GM23338 (cell line): ENCODE results near the gene USP6NL. TPM values are rescaled to one million over a fixed set of nuclear protein-coding genes. Genes with fewer than 3 reads are reported as not detected.

Experiments used
- ATAC-seq: fragments of 200-7000 bp; cut with Tn5 transposase; 3 replicates; pipeline ENCODE4 v1.9.1; 2020
- DNase-seq: peaks from one replicate; pipeline ENCODE4 v3.0.0-alpha.2; 2015; ENCODE audit warnings: low spot score
- H2AFZ ChIP-seq: fragments of 200-600 bp; sonication (generic); 2 replicates; pipeline ENCODE4 v1.8.0; 2016; ENCODE audit warnings: antibody characterized with exemption, mild to moderate bottlenecking, moderate library complexity
- H3F3A ChIP-seq: fragments of 200-600 bp; sonication (generic); replicated peaks from 2 replicates; pipeline ENCODE4 v1.8.0; 2017; ENCODE audit warnings: antibody characterized with exemption, mixed run types, low read depth
- H3K27ac ChIP-seq: fragments of 200-600 bp; sonication (generic); 2 replicates; pipeline ENCODE4 v1.6.1; 2016; ENCODE audit warnings: low read depth
- H3K27me3 ChIP-seq: fragments of 200-600 bp; sonication (generic); 2 replicates; pipeline ENCODE4 v1.8.0; 2016; ENCODE audit warnings: mild to moderate bottlenecking, mixed run types, moderate library complexity; ENCODE audit not compliant: insufficient read depth
- H3K36me3 ChIP-seq: fragments of 200-600 bp; sonication (generic); 2 replicates; pipeline ENCODE4 v1.8.0; 2016; ENCODE audit warnings: mild to moderate bottlenecking; ENCODE audit not compliant: insufficient read depth
- H3K4me1 ChIP-seq: fragments of 200-600 bp; sonication (generic); 2 replicates; pipeline ENCODE4 v1.8.0; 2016; ENCODE audit warnings: mild to moderate bottlenecking, moderate library complexity; ENCODE audit not compliant: insufficient read depth
- H3K4me2 ChIP-seq: fragments of 200-600 bp; sonication (generic); 2 replicates; pipeline ENCODE4 v1.7.1; 2017; ENCODE audit warnings: mixed run types
- H3K4me3 ChIP-seq: fragments of 200-600 bp; sonication (generic); 2 replicates; pipeline ENCODE4 v1.6.1; 2016; ENCODE audit warnings: mixed run types
- H3K79me2 ChIP-seq: fragments of 200-600 bp; sonication (generic); replicated peaks from 2 replicates; pipeline ENCODE4 v1.8.0; 2017; ENCODE audit warnings: mild to moderate bottlenecking; ENCODE audit not compliant: insufficient read depth
- H3K9me2 ChIP-seq: fragments of 200-600 bp; sonication (generic); 2 replicates; pipeline ENCODE4 v1.8.0; 2017; ENCODE audit not compliant: insufficient read depth
- H4K20me1 ChIP-seq: fragments of 200-600 bp; sonication (generic); replicated peaks from 2 replicates; pipeline ENCODE4 v1.8.0; 2017; ENCODE audit warnings: mild to moderate bottlenecking; ENCODE audit not compliant: insufficient read depth
- H3K27ac Mint-ChIP-seq: 2 replicates; pipeline ENCODE4 v1.8.0; 2020; ENCODE audit warnings: inconsistent platforms, mild to moderate bottlenecking, moderate library complexity, mixed read lengths
- H3K27me3 Mint-ChIP-seq: 3 replicates; pipeline ENCODE4 v1.8.0; 2022; ENCODE audit warnings: low read depth, mild to moderate bottlenecking, moderate library complexity, mixed read lengths, inconsistent platforms; ENCODE audit not compliant: insufficient read depth, poor library complexity
- H3K36me3 Mint-ChIP-seq: 3 replicates; pipeline ENCODE4 v1.8.0; 2021; ENCODE audit warnings: low read depth, mild to moderate bottlenecking, inconsistent platforms, moderate library complexity, mixed read lengths
- H3K4me1 Mint-ChIP-seq: 3 replicates; pipeline ENCODE4 v1.8.0; 2020; ENCODE audit warnings: mild to moderate bottlenecking, inconsistent platforms, mixed read lengths
- H3K4me3 Mint-ChIP-seq: 3 replicates; pipeline ENCODE4 v1.8.0; 2021; ENCODE audit warnings: moderate library complexity, mild to moderate bottlenecking, inconsistent platforms, mixed read lengths
- H3K9me3 Mint-ChIP-seq: 3 replicates; pipeline ENCODE4 v1.8.0; 2020; ENCODE audit warnings: moderate library complexity, mild to moderate bottlenecking, inconsistent platforms, mixed read lengths
- ZNF331 ChIP-seq: fragments of 250-450 bp; sonication (Bioruptor Pico); IDR thresholded peaks from 2 replicates; pipeline ENCODE4 v1.5.0; 2020; ENCODE audit warnings: low read depth, mild to moderate bottlenecking, moderate library complexity
- polyA plus RNA-seq: library from polyadenylated mRNA; unstranded; fragments of >200 nt; fragmentation: Nextera tagmentation; extraction: Ambion mirVana; gene quantifications from 2 replicates; pipeline ENCODE4 v1.2.1, GENCODE V29; 2016
- total RNA-seq: library from RNA; depleted of rRNA; stranded (reverse); fragments of >200 nt; shearing (Covaris generic); gene quantifications from 2 replicates; pipeline ENCODE4 v1.2.3, GENCODE V29; 2014
- TF ChIP-seq, protein P1 (sequence below): IDR thresholded peaks from one replicate; pipeline ENCODE4 v1.6.1; 2018; ENCODE audit warnings: antibody characterized with exemption; ENCODE audit not compliant: unreplicated experiment
- TF ChIP-seq, protein P2 (sequence below): fragments of 250-450 bp; sonication (Bioruptor Pico); IDR thresholded peaks from 2 replicates; pipeline ENCODE4 v1.5.0; 2020; ENCODE audit warnings: mild to moderate bottlenecking, moderate library complexity

The USP6NL gene
- total and polyA plus RNA-seq, 2 experiments from 2014 or later: 8.1 to 29.7 TPM

DNA sequence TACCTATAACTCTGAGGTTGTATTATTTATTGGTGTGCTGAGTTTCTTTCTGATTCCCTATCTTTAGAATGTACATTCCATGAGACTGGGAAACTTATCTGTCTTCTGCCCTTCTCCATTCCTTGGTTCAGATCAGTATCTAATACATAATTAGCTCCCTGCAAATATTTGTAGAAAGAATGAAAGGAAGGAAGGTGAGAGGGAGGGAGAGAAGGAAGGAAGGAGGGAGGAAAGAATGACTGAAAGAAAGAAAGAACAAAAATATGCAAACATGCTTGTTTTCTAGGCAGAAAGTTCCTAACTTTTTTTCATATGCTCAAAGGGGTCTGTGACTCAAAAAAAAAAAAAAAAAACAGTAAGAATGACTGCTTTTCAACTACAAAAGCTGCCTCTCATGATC, 3.9 kb upstream of the USP6NL start (continued):
- TF ChIP-seq ZNF331 (CRISPR knock-in tag): no peak
- TF ChIP-seq, protein P1, sequence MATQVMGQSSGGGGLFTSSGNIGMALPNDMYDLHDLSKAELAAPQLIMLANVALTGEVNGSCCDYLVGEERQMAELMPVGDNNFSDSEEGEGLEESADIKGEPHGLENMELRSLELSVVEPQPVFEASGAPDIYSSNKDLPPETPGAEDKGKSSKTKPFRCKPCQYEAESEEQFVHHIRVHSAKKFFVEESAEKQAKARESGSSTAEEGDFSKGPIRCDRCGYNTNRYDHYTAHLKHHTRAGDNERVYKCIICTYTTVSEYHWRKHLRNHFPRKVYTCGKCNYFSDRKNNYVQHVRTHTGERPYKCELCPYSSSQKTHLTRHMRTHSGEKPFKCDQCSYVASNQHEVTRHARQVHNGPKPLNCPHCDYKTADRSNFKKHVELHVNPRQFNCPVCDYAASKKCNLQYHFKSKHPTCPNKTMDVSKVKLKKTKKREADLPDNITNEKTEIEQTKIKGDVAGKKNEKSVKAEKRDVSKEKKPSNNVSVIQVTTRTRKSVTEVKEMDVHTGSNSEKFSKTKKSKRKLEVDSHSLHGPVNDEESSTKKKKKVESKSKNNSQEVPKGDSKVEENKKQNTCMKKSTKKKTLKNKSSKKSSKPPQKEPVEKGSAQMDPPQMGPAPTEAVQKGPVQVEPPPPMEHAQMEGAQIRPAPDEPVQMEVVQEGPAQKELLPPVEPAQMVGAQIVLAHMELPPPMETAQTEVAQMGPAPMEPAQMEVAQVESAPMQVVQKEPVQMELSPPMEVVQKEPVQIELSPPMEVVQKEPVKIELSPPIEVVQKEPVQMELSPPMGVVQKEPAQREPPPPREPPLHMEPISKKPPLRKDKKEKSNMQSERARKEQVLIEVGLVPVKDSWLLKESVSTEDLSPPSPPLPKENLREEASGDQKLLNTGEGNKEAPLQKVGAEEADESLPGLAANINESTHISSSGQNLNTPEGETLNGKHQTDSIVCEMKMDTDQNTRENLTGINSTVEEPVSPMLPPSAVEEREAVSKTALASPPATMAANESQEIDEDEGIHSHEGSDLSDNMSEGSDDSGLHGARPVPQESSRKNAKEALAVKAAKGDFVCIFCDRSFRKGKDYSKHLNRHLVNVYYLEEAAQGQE: no peak

DNA sequence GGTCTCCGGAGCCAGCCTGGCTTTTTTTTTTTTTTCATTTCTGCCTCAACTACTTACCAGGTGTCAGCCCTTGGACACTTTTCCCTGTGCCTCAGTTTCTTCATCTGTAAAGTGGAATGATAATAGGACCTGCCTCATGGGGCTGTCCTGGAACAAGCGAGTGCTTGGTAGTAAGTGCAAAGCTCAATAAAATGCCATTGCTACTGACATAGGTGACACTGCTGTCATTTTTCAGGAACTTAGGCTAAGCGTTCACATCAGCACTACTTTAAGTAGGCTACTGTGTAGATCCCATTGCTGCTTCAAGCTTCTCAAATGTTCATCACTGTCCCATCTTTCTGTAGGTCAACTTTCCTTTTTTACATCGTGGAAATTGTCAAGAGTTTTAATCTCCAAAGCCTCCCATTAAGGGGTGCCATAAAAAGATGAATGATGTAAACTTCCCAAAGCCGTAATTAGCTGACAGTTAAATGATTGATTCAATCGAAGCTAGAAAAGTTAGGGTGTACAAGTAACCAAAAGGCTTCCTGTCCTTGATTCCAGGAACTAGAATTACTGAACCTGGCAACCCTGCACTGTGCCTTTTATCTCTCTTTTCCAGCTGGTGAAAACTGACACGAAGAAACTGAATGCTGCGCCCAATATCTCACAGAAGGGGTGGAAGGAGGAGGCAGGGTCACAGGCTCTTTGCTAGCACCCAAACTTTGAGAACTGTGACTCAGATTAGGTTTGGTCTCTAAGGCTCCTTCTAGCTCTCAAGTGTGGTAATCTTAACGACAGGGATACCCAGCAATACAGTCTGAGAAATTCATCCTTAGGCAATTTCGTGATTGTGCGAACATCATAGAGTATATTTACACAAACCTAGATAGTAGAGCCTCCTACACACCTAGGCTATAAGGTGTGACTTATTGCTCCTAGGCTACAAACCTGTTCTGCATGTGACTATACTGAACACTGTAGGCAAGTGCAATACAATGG, 861 bp upstream of the USP6NL start:
- Histone ChIP-seq H3K4me2 (peak overlapping the region; percentile 81), H3K9me2 (no peaks in the 10 kb centered on the region), H3F3A (0 out of 2 replicates have a peak, but pooled peaks cover 3% of the 10 kb centered on the region), H3K79me2 (peaks cover 35% of the 10 kb centered on the region), H3K36me3 (no peaks in the 10 kb centered on the region), H3K4me1 (peaks cover 22% of the 10 kb centered on the region), H4K20me1 (peaks cover 13% of the 10 kb centered on the region), H3K27me3 (0 out of 2 replicates have a peak, but pooled peaks cover 6% of the 10 kb centered on the region), H2AFZ (peak overlapping the region; percentile 96; the same call in 1 of the 2 replicates), H3K27ac (no peak overlapping the region), H3K4me3 (peak overlapping the region; percentile 78)
- DNase-seq (no peak), ATAC-seq (no peak)
- no peaks in the 10 kb centered on the region for H3K9me3 Mint-ChIP-seq
- H3K27me3 Mint-ChIP-seq: no peaks in the 10 kb centered on the region
- H3K4me1 Mint-ChIP-seq: peaks cover 26% of the 10 kb centered on the region
- TF ChIP-seq, protein P2, sequence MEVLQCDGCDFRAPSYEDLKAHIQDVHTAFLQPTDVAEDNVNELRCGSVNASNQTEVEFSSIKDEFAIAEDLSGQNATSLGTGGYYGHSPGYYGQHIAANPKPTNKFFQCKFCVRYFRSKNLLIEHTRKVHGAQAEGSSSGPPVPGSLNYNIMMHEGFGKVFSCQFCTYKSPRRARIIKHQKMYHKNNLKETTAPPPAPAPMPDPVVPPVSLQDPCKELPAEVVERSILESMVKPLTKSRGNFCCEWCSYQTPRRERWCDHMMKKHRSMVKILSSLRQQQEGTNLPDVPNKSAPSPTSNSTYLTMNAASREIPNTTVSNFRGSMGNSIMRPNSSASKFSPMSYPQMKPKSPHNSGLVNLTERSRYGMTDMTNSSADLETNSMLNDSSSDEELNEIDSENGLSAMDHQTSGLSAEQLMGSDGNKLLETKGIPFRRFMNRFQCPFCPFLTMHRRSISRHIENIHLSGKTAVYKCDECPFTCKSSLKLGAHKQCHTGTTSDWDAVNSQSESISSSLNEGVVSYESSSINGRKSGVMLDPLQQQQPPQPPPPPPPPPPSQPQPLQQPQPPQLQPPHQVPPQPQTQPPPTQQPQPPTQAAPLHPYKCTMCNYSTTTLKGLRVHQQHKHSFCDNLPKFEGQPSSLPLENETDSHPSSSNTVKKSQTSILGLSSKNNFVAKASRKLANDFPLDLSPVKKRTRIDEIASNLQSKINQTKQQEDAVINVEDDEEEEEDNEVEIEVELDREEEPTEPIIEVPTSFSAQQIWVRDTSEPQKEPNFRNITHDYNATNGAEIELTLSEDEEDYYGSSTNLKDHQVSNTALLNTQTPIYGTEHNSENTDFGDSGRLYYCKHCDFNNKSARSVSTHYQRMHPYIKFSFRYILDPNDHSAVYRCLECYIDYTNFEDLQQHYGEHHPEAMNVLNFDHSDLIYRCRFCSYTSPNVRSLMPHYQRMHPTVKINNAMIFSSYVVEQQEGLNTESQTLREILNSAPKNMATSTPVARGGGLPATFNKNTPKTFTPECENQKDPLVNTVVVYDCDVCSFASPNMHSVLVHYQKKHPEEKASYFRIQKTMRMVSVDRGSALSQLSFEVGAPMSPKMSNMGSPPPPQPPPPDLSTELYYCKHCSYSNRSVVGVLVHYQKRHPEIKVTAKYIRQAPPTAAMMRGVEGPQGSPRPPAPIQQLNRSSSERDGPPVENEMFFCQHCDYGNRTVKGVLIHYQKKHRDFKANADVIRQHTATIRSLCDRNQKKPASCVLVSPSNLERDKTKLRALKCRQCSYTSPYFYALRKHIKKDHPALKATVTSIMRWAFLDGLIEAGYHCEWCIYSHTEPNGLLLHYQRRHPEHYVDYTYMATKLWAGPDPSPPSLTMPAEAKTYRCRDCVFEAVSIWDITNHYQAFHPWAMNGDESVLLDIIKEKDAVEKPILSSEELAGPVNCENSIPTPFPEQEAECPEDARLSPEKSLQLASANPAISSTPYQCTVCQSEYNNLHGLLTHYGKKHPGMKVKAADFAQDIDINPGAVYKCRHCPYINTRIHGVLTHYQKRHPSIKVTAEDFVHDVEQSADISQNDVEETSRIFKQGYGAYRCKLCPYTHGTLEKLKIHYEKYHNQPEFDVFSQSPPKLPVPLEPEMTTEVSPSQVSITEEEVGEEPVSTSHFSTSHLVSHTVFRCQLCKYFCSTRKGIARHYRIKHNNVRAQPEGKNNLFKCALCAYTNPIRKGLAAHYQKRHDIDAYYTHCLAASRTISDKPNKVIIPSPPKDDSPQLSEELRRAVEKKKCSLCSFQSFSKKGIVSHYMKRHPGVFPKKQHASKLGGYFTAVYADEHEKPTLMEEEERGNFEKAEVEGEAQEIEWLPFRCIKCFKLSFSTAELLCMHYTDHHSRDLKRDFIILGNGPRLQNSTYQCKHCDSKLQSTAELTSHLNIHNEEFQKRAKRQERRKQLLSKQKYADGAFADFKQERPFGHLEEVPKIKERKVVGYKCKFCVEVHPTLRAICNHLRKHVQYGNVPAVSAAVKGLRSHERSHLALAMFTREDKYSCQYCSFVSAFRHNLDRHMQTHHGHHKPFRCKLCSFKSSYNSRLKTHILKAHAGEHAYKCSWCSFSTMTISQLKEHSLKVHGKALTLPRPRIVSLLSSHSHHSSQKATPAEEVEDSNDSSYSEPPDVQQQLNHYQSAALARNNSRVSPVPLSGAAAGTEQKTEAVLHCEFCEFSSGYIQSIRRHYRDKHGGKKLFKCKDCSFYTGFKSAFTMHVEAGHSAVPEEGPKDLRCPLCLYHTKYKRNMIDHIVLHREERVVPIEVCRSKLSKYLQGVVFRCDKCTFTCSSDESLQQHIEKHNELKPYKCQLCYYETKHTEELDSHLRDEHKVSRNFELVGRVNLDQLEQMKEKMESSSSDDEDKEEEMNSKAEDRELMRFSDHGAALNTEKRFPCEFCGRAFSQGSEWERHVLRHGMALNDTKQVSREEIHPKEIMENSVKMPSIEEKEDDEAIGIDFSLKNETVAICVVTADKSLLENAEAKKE: no peak
- H3K4me3 Mint-ChIP-seq: peak overlapping the region; percentile 81
- no peaks in the 10 kb centered on the region; the same call in 2 of the 3 replicates for H3K36me3 Mint-ChIP-seq
- no peak overlapping the region for H3K27ac Mint-ChIP-seq
